Left renal pelvis (tissue), 4 donors: ENCODE data around the gene PAAF1. TPM values are rescaled to one million over a fixed set of nuclear protein-coding genes. Genes with fewer than 3 reads are reported as not detected.

Source experiments
- DNase-seq, 4 donors: peaks; one replicate each; pipeline ENCODE4 v3.0.0-alpha.2; 2013; ENCODE audit warnings: low read depth in 4 of 4, low spot score in 3 of 4
- polyA plus RNA-seq, 4 donors: library from polyadenylated mRNA; unstranded; fragments of 120-200 nt; gene quantifications; one replicate each; pipeline ENCODE4 v1.2.1, GENCODE V29; 2013; ENCODE audit not compliant: insufficient read length in 4 of 4

PAAF1 gene
- polyA plus RNA-seq, 4 donors: 23.2 to 39.6 (median 31.5) TPM

GRCh38 chr11:73969991-73970800 lies 93.4 kb downstream of the PAAF1 start:
- DNase-seq: no peak

GRCh38 chr11:73971175-73971719 lies 94.4 kb downstream of the PAAF1 start:
- no peak for DNase-seq

GRCh38 chr11:73972187-73972586 lies 95.4 kb downstream of the PAAF1 start:
- no peak for DNase-seq

- DNase-seq: no peak
These were observed 96.0 kb downstream of the PAAF1 start for GRCh38 chr11:73972620-73973449.

- no peak for DNase-seq
These were observed 98.0 kb downstream of the PAAF1 start for GRCh38 chr11:73974604-73975478.

- DNase-seq: no peak
These were observed 98.6 kb downstream of the PAAF1 start for GRCh38 chr11:73975479-73975757.

GRCh38 chr11:73976451-73977151 lies 99.8 kb downstream of the PAAF1 start:
- no peak for DNase-seq

- no peak for DNase-seq
These were observed 101.2 kb downstream of the PAAF1 start for GRCh38 chr11:73977856-73978519.

- DNase-seq: no peak
These were observed 101.8 kb downstream of the PAAF1 start for GRCh38 chr11:73978576-73979086.

- DNase-seq: peak in 2 of 4 donors; percentile 45 to 54
These were observed 103.5 kb downstream of the PAAF1 start for GRCh38 chr11:73980001-73980961.

Other genes with a start within 250 kb of the PAAF1 start
- 10 to 100 TPM in 3 of 4 donors, 1 to 10 TPM in 1; 3.7 to 16.5 (median 14.3) TPM for gene PLEKHB1, start 230.4 kb upstream of the PAAF1 start, polyA plus RNA-seq
- 100 to 1,000 TPM in 3 of 4 donors, 10 to 100 TPM in 1; 99.7 to 138 (median 118) TPM for gene RAB6A, start 115.9 kb upstream of the PAAF1 start, polyA plus RNA-seq
- gene MRPL48, start 89.1 kb upstream of the PAAF1 start, polyA plus RNA-seq: 10 to 100 TPM; 45.7 to 73.7 (median 59.8) TPM
- gene COA4, start 153 bp upstream of the PAAF1 start, polyA plus RNA-seq: 10 to 100 TPM; 41.4 to 78.2 (median 64.6) TPM
- 1 to 10 TPM in 3 of 4 donors, under 1 TPM in 1; 0.33 to 4.9 (median 3.4) TPM for gene DNAJB13, start 74.0 kb downstream of the PAAF1 start, polyA plus RNA-seq
- gene UCP2, start 105.8 kb downstream of the PAAF1 start, polyA plus RNA-seq: 10 to 100 TPM; 48.0 to 79.8 (median 63.6) TPM
- 1 to 10 TPM; 1.6 to 4.5 (median 2.5) TPM for gene UCP3, start 132.1 kb downstream of the PAAF1 start, polyA plus RNA-seq